GM19351 (cell line): Measurements from ENCODE around the gene ULK2.
A peak's percentile ranks its signal among the peaks of the same experiment; 100 is the strongest.
"Not testable (repeated sequence)": the region's sequence is repeated elsewhere in the genome, so short reads cannot be mapped to it uniquely, and the experiment has no call there.

ENCODE experiments used
- ATAC-seq: cut with Tn5 transposase; IDR thresholded peaks from one replicate; pipeline ENCODE4 v1.9.1; 2021; ENCODE audit warnings: mild to moderate bottlenecking, moderate library complexity; ENCODE audit not compliant: unreplicated experiment

The ULK2 gene

DNA sequence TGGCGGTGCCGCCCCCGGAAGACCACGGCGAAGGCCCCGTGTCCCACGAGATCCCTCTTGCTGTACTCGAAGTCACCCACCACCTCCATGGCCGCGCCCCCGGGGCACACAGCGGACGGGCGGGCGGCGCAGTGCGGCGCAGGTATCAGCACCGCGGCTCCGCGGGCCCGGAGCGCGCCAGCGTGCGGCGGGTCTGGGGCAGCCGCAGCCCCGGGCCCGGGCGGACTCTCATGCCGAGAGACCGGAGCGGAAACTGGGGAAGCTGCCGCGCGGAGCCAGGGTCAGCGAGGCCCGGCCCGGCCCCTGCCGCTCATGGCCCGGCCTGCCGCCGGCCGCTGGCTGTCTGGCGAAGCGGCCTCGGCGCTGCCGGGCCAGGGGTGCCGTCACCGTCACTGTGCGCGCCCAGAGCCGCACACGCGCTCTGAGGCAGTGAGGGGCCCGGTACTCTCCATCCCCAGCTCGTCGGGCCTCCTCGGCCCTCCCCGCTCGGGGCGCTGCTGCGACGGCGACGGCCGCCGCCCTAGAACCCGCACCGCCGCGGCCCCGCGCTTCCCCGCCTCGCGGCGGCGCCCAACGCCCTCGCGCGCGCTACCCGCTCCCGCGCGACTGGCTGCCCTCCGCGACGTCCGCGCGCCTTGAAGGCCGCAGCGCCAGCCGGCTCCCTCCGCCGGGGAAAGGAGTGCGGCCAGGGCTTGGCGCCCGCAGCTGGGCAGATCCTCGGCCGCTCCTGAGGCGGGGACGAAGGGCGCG is at the start of gene ULK2:
ULK2 (minus strand) TSS at position 608 of the 750 bp plus-strand sequence; CDS start at position 89, 519 bp downstream.
- ATAC-seq: peak; percentile 60

DNA sequence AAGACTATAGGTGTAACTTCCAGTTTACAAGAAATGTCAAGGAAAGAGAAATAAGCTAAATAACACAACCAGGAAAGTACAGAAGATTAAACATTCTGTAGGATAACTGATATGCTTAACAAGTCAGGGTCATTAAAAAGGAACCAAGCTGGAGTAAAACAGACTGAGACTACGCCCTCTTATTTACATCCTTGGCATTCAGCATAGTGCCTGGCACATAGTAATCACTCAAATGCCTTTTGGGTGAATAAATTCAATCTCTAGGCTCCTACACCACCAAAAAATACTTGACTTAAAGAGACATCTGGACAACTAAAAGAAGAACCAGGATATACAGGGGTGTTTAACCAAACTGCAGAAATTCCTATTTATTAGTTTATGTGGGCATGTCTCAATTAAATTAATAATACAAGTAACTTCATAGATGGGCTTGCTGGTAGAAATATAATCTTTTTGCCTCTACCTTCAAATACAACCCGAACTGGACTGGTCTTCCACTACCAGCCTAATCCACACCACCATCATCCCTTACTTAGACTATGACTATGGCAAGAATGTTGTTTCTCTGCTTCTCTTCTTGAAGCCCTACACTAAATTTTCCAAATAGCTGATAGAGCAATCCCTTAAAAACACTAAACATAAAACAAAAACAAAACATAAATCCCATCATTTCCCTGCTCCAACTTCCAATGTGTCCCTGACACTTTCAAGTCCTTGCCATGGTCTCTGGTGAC is 47.7 kb upstream of the ULK2 start:
- ATAC-seq: no peak

DNA sequence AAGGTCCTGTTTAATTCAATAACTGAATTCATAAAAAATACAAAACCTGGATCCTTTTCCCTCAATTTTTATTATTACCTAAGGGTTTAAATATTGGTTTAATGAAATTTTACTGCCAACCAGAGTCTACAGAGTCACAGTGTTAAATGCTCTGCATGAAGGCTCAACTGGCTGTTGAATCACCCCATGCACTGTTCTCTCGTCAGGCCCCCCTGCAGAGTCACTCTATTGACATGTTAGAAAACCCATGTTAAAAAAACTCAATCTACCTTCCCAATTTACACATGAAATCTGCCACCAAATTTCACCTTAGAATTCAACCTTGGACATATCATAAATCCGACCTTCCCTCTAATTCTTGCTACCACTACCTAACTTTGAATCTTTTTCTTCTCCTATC is 43.3 kb upstream of the ULK2 start:
- ATAC-seq: no peak

DNA sequence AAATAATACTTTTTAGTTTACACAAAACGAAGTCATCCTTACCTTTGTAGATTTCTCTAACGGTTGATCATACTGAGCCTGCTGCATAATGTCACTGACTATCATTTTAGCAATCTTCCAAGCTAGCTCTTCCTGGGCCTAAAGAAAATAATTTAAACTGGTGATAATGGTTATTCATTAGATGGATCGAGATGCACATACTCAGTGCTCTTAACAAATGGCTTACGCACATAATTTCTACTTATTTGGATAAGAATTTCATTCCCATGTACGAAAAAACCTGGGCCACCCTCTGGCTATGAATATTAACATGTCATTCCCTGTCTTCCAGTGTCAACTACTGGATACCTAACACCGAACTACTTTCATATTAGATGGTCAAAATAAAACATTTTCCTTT is 41.4 kb upstream of the ULK2 start:
- ATAC-seq: no peak

DNA sequence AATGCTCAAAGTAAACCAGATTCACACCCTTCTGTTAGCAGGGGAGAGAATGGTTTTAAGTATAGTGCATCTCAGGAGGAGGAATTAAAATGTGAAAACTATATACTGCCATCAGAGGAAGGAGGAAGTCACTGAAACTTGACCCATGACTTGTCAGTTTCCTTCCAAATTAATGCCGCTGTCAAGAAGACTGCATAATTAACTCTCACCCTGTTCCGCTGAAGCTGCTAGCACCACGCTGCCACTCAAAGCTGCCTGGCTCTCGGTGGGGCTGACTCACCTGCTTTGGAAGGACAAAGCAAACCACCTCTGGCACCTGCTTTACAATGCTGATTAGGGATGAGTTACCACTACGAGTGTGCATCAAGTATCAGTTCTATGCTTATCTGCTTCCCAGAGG is 37.8 kb upstream of the ULK2 start:
- no peak for ATAC-seq

DNA sequence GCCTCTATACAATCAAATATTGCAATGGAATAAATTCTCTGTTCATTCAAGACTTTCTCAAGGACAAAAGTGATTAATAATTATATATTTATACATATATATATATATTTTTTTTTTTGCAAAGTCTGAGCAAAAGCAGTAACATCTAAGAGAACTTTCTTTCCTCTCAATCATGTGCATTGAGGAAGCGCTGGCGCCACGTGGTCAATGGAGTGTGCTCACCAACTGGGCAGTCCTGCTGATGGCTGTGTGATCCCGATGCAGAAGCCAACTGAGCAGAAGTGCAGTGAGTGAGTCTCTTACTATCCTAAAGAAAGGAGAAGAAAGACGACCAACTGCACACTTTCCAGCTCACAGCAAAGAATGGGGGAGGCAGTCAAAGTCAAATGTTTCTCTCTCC is 37.2 kb upstream of the ULK2 start:
- ATAC-seq: no peak

DNA sequence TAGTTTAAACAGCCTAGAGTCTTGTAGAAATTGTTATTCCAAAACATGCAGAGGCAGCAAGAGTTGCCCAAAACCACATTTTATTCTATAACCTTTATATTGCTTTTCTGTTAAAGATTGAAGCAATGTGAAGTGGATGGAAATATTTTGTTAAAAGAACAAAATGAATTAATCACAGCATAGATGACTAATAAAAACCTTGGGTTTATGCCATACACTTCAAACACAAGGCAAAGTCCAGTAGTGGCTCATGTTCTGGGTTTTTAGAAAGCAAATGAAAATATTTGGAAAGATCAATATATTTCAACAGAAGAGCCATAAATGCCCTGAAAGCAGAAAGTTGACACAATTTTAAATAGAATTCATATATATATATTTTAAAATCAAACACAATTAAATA is 36.7 kb upstream of the ULK2 start:
- ATAC-seq: no peak

DNA sequence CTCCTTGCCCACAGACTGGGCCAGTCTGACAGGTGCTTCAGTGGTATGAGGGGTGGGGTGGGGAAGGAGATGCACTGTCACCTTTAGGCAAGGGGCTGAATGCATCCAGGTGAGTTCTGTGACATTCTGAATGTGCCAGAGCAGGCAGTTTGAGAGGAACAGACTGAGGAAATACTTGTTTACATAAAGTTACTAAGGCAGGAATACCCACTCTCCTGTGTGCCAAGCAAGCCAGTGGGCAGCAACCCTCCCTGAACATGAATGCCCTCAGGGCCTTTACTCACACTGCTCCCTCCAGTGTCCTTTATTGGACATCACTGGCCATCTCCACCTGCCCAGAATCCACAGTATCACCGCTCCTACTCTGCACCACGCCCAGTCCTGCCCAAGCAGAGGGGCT is 33.1 kb upstream of the ULK2 start:
- ATAC-seq: no peak

DNA sequence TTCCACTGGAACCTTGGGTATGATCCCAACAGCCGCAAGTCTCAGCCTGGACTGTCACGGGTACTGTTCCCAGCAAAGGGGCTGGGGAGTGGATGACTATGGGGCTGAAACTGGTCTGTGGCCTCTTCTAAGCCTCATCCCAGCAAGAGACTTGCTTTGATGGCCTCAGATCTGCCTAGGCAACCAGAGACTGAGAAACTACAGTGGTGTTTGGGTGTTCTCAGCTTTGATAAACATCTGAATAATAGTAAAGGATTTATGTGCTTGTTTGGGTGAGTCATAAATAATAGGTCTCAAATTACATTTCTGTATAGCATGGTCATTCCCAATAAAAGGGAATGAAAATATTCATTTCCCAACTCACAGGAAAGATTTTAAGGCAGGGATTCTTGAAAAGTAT is 30.2 kb upstream of the ULK2 start:
- ATAC-seq: no peak

DNA sequence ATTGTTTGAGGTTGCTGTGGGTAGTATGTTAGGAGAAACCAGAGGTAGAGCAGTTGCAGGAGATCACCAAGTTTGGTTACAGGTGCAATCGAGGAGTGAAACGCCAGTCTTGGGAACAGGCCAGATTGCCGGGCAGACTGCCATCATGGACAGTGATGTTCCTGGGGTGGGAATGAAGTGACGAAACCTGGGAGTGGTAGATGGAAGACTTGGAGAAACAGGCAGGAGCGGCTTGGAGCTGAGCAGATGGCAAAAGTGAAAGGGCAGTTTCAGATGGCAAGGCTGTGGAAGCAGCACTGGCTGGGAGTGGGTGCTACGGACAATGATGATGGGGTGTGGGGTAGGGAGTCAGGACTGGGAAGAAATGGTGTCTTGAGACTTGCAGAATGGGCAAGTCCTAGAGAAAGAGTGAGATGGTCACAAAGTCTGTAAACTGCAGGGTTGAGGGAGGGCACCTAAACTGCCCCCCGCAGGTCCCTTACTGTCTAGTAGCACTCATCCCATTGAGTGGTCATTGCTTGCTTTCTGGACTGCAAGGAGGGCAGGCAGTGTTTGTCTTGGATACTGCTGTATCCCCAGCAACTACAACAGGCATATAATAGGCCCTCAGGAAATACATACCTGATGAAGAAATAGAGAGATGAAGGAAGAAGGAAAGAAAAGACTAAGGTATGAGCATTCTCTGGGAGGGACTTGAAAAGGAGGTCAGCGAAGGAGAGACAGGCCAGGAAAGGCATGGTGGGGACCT is 29.5 kb upstream of the ULK2 start:
- ATAC-seq: no peak

DNA sequence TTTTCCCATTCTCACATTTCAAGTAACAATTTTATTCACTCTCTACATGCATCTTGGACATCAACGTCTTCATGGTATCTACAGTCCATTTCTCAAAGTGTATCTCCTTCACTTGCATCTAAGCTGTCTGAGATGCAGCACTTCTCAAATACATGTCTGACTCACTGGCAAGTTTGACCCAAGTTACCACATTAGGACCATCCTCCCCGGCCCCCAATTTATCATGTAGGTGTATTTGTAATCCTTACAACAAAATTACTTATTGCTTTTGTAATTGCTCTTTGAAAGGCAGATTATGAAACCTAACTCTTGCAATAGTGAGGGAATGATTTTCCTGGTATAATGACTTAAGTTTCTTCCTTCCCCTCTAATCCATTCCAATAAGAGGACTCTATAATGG is 28.9 kb upstream of the ULK2 start:
- no peak for ATAC-seq

DNA sequence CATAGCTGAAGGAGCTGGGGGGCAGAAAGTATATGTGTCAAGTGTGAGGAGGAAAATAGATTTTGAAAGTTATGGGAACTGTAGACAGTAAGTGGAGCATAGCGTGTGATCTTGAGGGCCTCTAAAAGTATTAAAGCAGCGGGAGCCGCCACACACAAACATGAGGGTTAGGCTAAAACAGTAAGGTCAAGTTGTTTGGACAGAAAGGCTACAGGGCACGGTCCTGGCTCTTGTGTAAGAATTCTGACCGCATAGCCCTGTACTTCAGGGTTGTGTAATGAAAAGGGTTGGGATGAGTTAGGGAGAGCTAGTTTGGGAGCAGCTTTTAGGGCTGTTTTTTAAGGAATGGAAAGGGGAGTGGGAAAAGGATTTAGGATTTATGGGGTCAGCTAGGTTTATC is 22.8 kb upstream of the ULK2 start:
- ATAC-seq: not testable (repeated sequence)

DNA sequence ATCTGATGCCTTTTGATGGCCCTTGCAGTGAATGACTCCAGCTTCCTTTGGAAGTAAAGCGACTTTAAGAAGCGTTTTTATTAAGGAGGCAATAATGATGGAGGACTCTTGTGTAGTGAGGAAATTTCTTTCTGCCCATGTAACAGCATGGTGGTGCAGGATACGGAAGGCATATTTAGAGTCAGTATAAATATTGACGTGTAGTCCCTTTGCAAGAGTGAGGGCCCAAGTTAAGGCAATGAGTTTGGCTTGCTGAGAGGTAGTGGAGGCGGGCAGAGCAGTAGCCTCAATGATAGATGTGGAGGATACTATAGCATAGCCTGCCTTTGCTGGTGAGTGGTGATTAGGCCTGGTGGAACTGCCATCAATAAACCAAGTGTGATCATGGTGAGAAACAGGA is 22.3 kb upstream of the ULK2 start:
- not testable (repeated sequence) for ATAC-seq

DNA sequence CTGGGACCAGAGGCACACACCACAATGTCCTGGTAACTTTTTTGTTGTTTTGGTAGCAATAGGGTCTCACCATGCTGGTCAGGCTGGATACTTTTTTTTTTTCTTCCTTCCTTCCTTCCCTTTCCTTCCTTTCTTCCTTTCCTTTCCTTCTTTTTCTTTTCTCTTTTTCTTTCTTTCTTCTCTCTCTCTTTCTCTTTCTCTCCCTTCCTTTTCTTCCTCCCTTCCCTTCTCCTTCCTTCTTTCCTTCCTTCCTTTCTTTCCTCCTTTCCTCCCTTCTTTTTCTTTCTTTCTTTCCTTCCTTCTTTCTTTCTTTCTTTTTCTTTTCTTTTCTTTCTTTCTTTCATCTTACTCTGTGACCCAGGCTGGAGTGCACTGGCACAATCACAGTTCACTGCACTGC is 18.4 kb upstream of the ULK2 start:
- no peak for ATAC-seq

DNA sequence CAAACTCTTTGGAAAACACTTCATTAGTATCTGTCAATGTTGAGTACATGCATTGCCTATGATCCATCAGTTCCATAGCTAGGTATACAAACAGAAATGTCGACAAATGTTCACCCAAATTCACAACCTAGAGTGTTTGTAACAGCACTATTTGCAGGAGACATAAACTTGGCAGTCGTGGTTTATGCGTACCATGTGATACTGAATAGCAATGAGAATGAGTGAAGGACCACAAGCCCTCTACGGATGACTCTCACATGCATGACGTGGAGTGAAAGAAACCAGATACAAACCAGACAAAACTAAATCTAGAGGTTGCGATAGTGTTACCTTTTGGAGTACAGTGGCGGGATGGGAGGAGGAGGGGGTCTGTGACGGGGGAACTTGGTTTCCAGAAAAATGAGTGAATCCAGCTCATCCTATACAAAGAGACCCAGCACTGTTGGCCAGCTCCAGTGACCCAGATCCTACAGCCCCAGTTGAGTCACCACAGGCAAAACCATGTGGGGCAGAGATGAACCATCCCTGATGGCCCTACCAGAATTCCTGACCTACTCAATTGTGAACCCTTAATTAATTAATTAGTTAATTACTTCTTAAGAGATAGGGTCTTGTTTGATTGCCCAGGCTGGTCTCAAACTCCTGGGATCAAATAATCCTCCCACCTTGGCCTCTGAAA is 15.9 kb upstream of the ULK2 start:
- no peak for ATAC-seq

DNA sequence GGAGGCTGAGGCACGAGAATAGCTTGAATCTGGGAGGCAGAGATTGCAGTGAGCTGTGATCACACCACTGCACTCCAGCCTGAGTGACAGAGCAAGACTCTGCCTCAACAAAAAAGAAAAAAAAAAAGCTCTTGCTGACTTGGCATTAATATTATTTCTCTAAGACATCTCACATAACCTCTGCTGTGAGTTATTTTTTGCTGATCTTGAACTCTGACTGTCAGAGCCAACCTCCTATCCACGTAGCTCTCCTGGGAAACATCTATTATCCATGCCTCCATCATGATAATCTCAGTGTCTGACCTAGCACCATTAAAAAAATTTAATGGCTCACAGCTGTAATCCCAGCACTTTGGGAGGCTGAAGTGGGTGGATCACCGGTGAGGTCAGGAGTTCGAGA is 12.7 kb upstream of the ULK2 start:
- ATAC-seq: no peak

DNA sequence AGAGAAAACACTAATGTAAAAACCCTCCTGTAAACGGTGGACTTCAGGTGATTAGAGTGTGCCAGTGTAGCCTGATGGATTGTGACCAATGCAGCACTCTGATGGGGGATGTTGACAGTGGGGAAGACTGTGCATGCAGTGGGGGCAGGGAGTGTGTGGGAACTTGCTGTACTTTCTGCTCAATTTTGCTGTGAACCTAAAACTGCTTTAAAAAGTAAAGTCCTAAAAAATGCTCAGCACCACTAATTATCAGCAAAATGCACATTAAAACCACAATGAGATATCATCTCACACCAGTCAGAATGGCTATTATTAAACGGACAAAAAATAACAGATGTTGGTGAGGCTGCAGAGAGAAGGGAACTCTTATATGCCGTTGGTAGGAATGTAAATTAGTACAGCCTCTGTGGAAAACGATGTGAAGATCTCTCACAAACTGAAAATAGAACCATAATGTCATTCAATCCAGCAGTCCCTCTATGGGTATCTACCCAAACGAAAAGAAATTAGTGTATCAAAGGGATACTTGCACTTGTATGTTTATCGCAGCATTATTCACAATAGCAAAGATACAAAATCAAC is 9.7 kb upstream of the ULK2 start:
- ATAC-seq: no peak

DNA sequence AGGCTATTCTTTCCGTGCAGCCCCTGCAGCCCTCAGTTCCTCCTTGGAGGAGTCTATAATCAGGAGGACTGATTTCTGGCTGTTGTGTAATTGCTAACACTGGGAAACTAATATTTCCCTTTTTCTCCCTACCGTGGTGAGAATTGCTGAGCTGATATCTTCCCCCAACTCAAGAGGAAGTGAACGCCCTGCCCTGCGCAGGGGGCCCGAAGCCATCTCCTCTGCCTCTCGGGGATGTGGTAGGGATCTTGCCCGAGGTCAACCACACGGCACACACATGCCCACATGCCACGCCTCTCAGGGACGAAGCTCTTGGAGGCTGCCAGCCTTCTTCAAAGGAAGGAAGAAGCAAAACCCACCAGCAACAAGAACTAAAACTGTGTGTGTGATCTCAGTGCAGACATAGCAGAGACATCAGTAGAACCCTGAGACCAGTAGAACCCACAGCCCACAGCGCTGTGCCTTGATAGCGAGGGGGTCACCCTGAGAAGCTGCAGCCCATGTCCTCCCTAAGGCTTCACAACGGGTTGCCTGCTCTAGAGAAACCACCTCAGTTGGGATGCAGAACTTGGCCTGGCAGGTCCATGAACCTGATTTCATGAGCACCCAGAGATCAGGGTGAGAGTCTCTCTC is 8.9 kb upstream of the ULK2 start:
- no peak for ATAC-seq

DNA sequence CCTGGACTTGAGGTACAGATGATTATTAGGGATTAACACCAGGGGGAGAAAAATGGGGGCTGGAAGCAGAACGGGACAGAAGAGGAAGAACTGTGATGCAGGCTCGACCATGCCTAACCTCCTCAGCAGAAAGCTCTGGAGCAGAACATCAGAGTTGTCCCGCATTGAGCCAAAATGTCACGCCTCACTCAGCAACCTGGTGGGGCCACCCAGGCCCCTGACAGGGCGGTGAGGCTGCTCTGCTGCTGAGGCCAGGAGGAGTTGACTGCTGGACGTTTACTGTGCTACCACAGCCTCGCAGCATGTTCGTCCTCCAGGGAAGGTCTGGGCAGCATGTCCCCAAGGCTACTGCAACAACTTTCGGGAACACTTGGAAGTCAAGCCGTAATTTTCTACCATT is 6.5 kb upstream of the ULK2 start:
- ATAC-seq: no peak

DNA sequence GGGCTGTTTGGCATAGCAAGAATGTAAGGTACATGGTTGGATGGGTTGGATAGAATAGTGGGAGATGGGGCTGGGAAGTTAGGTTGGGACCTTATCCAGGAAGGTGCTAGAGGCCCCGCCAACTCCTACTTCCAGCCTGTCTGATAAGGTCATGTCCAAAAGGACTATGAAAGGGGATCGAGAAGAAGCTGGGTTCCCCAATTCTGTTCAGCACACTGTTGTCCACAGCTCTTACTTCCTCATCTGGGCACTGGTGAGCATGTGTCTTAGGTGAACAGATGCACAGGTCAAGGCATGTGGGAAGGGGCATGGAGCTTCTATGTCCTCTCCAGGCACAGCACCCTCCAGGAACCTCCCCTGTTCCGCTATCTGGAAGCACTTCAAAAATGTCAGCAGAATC is 5.6 kb upstream of the ULK2 start:
- no peak for ATAC-seq

DNA sequence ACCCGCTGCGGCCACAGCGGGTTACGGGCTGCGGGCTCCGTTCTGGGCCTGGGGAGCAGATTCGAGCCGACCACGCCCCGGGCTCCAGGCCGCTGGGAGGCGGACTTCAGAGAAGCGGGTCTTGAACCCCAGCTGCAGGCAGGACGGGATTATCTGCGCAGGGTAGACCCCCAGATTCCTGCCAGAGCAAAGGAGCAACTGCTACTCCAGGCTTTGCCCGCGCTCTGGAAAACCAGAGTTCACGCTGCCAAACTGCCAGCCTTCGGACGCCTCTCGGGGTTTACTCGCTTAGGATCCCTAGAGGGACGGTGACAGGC is 301 bp upstream of the ULK2 start:
- no peak for ATAC-seq
